Nephron progenitor cell (in vitro differentiated cells): ENCODE data around the gene SLC26A1.
A peak's percentile ranks its signal among the peaks of the same experiment; 100 is the strongest.

ENCODE experiments used
- DNase-seq: peaks from one replicate; pipeline ENCODE4 v3.0.0; 2021
- H3K27ac Mint-ChIP-seq: 2 replicates; pipeline ENCODE4 v1.8.0; 2021; ENCODE audit warnings: mild to moderate bottlenecking, moderate library complexity, mixed read lengths
- H3K27me3 Mint-ChIP-seq: 2 replicates; pipeline ENCODE4 v1.8.0; 2021; ENCODE audit warnings: mild to moderate bottlenecking, low read depth, mixed read lengths; ENCODE audit not compliant: poor library complexity
- H3K36me3 Mint-ChIP-seq: 2 replicates; pipeline ENCODE4 v1.8.0; 2021; ENCODE audit warnings: low read depth, mixed read lengths
- H3K4me1 Mint-ChIP-seq: 2 replicates; pipeline ENCODE4 v1.8.0; 2021; ENCODE audit warnings: mixed read lengths
- H3K4me3 Mint-ChIP-seq: 2 replicates; pipeline ENCODE4 v1.8.0; 2021; ENCODE audit warnings: mild to moderate bottlenecking, moderate library complexity, mixed read lengths
- H3K9me3 Mint-ChIP-seq: 2 replicates; pipeline ENCODE4 v1.8.0; 2021; ENCODE audit warnings: mild to moderate bottlenecking, moderate library complexity, mixed read lengths
- TF ChIP-seq, protein P1 (sequence below): fragments of 200-600 bp; sonication (generic); IDR thresholded peaks from 2 replicates; pipeline ENCODE4 v1.5.0; 2021; ENCODE audit warnings: antibody characterized with exemption

SLC26A1 gene

DNA sequence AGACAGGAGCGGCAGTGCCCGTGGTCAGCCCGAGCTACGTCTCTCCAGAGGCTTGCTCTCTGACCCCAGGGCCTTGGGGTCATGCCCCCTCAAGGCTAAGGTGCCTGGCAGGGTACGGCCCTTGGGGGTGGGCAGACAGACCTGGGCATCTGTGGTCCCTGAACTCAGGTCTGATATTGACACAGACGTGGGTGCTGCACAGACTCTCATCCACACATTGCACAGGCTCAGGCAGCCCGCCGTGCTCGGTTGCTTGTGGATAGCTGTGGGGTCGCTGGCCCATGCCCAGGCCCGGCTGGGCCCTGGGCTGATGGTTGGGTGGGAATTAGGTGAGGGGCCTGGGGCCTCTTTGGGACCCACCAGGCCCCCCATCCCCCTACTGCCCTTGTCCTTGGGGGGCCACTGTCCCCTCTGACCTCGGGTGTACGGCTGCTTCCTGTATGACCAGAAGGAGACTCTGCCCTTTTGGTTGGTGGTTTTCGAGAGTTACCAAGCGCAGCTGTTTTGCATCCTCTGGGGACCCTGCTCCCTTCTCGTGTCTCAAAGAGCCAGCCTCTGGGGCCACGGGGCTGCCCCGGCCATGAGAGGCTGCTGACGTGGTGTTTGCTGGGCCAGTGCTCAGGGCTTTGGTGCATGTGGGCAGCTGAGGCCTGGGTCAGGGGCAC lies 28.3 kb upstream of the SLC26A1 start:
- DNase-seq: no peak
- H3K27me3 Mint-ChIP-seq: no peaks in the 10 kb centered on the region
- TF ChIP-seq, protein P1, sequence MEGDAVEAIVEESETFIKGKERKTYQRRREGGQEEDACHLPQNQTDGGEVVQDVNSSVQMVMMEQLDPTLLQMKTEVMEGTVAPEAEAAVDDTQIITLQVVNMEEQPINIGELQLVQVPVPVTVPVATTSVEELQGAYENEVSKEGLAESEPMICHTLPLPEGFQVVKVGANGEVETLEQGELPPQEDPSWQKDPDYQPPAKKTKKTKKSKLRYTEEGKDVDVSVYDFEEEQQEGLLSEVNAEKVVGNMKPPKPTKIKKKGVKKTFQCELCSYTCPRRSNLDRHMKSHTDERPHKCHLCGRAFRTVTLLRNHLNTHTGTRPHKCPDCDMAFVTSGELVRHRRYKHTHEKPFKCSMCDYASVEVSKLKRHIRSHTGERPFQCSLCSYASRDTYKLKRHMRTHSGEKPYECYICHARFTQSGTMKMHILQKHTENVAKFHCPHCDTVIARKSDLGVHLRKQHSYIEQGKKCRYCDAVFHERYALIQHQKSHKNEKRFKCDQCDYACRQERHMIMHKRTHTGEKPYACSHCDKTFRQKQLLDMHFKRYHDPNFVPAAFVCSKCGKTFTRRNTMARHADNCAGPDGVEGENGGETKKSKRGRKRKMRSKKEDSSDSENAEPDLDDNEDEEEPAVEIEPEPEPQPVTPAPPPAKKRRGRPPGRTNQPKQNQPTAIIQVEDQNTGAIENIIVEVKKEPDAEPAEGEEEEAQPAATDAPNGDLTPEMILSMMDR: no peak
- H3K36me3 Mint-ChIP-seq: peaks cover 14% of the 10 kb centered on the region
- H3K4me1 Mint-ChIP-seq: peaks cover 50% of the 10 kb centered on the region
- no peak overlapping the region for H3K27ac Mint-ChIP-seq
- H3K4me3 Mint-ChIP-seq: no peak overlapping the region
- H3K9me3 Mint-ChIP-seq: no peaks in the 10 kb centered on the region

DNA sequence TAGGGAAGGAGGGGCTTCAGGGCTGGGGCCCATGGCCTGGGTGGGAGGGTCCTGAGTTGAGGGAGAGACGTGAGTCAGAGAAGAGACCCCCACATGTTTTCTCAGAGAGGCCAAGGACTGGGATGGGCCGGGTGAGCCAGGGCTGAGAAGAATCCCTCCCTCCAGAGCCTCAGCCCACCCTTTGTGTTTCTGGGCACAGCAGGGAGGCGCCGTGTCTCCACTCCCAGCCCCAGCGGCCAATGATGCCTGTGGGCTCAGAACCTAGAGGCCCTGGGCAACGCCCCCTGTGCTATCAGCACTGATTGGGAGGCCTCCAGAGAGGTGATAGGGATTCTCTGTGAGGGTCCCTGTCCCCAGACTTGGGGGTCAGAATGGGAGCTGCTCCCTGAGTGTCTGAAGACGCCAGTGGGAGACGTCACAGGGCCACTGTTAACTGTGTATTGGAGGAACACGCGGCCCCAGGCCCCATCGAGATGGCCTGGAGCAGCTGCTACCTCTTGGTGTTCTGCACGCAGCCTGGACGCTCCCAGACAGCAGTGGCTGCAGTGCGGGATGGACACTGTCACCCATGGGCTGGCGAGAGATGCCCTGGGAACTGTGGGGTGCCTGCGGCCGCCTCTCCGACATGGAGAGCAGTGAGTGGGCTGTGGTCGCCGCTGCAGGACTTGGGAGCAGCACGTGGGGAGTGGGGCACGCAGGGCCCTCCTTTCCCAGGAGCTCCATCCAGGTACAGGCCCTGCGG lies 26.7 kb upstream of the SLC26A1 start:
- peaks cover 43% of the 10 kb centered on the region for H3K4me1 Mint-ChIP-seq
- peak; percentile 50 for DNase-seq
- H3K4me3 Mint-ChIP-seq: no peak overlapping the region
- H3K9me3 Mint-ChIP-seq: no peaks in the 10 kb centered on the region
- H3K27ac Mint-ChIP-seq: no peak overlapping the region
- H3K27me3 Mint-ChIP-seq: no peaks in the 10 kb centered on the region
- peaks cover under 1% of the 10 kb centered on the region for H3K36me3 Mint-ChIP-seq
- TF ChIP-seq, protein P1: no peak

DNA sequence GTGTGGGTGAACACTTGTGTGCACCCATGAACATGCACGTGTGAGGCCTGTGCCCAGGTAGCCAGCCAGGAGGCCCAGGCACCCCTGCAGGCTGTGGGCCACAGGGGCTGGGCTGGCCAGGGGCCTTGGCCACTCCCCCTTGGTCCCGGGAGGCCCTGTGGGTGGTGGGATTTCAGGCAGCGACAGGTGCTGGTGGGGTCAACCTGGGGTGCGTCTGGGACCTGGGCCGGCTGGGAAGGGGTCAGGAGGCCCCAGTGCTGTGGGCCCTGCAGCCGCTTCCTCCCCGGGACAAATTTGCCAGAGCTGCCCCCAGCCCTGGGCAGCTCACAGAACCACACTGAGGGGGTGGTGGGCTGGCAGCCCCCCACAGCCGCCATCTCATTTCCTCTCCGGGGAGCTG lies 26.1 kb upstream of the SLC26A1 start:
- Mint-ChIP-seq H3K27me3 (no peaks in the 10 kb centered on the region), H3K4me3 (peak overlapping the region; percentile 36), H3K36me3 (no peaks in the 10 kb centered on the region), H3K27ac (no peak overlapping the region), H3K9me3 (no peaks in the 10 kb centered on the region), H3K4me1 (peaks cover 45% of the 10 kb centered on the region)
- DNase-seq: no peak
- TF ChIP-seq, protein P1: no peak

DNA sequence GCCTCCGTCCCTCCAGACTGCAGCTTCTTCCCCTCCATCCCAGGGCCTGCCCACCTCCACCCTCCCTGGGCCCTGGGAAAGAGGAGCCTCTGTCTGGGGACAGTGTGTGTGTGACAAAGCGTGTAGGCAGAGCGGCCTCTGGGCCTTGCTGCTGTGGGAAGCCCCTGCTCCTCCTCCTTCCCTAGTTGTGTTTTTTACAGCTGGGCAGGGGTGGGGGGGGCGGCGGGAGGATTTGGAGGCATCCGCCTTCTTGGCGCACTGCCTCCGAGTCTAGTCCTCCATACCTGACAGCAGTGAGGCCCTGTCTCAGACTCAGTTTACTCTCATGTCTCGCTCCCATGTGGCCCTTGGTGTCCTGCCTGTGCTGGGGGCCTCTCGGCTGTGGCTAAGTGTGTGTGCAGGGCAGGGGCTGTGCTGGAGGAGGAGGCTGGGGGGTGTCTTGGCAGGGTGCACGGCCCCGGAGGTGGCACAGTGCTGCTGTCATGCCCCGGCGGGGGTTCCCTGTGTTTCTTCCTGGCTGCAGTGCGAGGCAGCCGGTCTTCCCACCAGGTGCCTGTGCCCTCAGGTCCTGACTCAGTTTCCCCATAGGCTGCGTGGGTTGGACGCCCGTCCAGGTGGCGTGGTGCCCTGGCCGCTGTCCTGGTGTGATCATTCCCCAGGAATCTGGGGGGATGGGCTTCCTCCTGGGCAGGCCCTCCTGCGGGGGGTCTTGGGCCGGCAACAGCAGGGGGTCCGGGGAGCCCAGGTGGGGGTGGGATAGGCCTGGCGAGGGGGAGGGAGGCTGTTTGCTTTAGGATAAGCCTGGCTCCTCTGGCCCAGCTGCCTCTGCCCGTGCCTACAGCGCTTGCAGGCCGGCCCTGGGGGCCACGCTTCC lies 25.2 kb upstream of the SLC26A1 start:
- peaks cover 6% of the 10 kb centered on the region for H3K36me3 Mint-ChIP-seq
- no peak for DNase-seq
- H3K27me3 Mint-ChIP-seq: no peaks in the 10 kb centered on the region
- no peaks in the 10 kb centered on the region for H3K9me3 Mint-ChIP-seq
- TF ChIP-seq, protein P1: no peak
- no peak overlapping the region for H3K4me3 Mint-ChIP-seq
- no peak overlapping the region for H3K27ac Mint-ChIP-seq
- H3K4me1 Mint-ChIP-seq: peaks cover 54% of the 10 kb centered on the region

DNA sequence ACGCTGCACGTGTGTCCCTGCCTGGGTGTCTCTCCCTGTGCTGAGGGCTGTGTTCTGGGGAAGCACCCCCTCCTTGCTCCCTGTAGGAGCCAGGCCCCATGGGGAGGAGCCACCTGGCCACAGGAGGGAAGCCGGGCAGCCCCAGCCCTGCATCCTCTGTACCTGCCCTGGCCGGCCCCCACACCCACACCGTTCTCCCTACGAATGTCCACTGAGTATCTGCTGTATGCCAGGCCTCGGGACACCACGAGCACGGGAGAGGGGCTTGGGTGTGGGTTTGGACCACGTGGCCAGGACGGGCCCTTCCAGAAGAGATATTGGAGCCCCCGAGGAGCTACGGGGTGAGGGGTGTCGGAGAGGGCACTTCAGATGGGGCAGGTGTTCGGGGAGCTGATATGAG lies 24.5 kb upstream of the SLC26A1 start:
- TF ChIP-seq, protein P1: no peak
- no peaks in the 10 kb centered on the region for H3K27me3 Mint-ChIP-seq
- H3K4me3 Mint-ChIP-seq: no peak overlapping the region
- H3K4me1 Mint-ChIP-seq: peaks cover 54% of the 10 kb centered on the region
- no peak overlapping the region for H3K27ac Mint-ChIP-seq
- no peak for DNase-seq
- H3K36me3 Mint-ChIP-seq: peaks cover 6% of the 10 kb centered on the region
- H3K9me3 Mint-ChIP-seq: no peaks in the 10 kb centered on the region
